Subcutaneous adipose tissue (tissue), 4 donors: ENCODE data around the gene NOX3. TPM values are rescaled to one million over a fixed set of nuclear protein-coding genes. Genes with fewer than 3 reads are reported as not detected.

Experiments used
- total RNA-seq, 4 donors: library from RNA; depleted of rRNA; stranded (reverse); fragments of >200 nt; gene quantifications; one replicate each; pipeline ENCODE4 v1.1.0, GENCODE V29; 2016
- TF ChIP-seq, protein P1 (sequence below): fragments of 450-650 bp; IDR thresholded peaks from one replicate; pipeline ENCODE4 v1.5.1; 2016; ENCODE audit warnings: low read depth, mild to moderate bottlenecking, control low read depth, antibody characterized with exemption, moderate library complexity

Gene NOX3
- total RNA-seq, 4 donors from 2014 or later, result not detected

GRCh38 chr6:155352811-155353210, 102.8 kb downstream of the NOX3 start:
- TF ChIP-seq, protein P1, sequence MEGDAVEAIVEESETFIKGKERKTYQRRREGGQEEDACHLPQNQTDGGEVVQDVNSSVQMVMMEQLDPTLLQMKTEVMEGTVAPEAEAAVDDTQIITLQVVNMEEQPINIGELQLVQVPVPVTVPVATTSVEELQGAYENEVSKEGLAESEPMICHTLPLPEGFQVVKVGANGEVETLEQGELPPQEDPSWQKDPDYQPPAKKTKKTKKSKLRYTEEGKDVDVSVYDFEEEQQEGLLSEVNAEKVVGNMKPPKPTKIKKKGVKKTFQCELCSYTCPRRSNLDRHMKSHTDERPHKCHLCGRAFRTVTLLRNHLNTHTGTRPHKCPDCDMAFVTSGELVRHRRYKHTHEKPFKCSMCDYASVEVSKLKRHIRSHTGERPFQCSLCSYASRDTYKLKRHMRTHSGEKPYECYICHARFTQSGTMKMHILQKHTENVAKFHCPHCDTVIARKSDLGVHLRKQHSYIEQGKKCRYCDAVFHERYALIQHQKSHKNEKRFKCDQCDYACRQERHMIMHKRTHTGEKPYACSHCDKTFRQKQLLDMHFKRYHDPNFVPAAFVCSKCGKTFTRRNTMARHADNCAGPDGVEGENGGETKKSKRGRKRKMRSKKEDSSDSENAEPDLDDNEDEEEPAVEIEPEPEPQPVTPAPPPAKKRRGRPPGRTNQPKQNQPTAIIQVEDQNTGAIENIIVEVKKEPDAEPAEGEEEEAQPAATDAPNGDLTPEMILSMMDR, result no peak

DNA sequence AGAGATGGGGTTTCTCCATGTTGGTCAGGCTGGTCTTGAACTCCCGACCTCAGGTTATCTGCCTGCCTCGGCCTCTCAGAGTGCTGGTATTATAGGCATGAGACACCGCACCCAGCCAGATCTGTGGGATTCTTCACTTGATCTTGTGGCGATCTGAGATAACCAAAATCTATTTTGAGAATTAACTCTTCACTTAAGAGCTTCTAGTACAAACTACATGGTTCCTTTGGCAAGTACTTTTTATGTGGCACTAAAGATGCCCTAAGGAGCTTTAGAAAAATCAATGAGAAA, 103.6 kb downstream of the NOX3 start:
- TF ChIP-seq, protein P1, result no peak

GRCh38 chr6:155351273-155352129, 104.1 kb downstream of the NOX3 start:
- TF ChIP-seq, protein P1, result no peak

DNA sequence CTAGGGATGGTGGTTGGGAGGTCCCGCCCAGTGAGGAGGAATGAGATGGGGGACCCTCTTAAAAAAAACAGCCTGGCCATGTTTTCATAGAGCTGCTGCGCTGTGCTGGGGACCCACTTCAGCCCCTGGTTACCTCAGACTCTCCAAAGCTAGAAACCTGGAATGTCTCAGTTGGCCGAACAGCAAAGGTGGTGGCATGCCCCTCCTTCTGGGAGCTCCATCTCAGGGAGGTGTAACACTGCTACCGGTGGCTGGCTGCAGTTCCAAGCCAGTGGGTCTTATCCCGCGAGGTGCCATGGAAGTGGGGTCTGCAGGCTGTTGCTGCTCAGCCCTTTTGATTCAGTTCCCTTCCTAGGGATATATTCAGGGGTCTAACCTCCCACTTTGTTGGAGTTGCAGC, 105.7 kb downstream of the NOX3 start:
- TF ChIP-seq, protein P1, result no peak

DNA sequence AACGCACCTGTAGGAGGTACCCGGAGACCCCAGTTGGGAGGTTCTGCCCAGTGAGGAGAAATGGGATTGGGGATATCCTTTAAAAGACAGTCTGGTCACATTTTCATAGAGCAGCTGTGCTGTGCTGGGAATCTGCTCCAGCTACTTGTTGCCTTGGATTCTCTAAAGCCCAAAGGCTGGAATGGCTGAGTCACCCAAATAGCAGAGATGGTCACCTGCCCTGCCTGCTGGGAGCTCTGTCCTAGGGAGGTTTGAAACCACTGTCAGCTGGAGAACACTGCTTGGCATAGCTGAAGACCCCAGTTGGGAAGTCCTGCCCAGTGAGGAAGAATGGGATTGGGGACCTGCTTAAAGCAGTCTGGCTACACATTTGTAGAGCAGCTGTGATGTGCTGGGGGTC, 106.5 kb downstream of the NOX3 start:
- TF ChIP-seq, protein P1, result no peak

DNA sequence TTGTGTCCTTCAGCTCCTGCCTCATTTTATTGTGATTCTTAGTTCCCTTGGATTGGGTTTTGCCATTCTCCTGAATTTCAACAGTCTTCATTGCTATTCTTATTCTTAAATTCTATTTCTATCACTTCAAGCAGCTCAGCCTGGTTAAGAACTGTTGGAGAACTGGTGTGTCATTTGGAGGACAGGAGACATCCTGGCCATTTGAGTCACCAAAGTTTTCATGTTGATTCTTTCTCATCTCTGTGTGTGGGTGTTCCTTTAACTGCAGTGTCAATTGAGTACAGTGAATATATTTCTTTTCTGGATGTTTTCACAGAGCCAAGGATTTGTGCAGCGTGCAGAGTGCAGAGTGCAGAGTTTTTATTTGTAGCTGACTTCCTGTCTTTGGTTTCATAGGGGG, 107.8 kb downstream of the NOX3 start:
- TF ChIP-seq, protein P1, result no peak

DNA sequence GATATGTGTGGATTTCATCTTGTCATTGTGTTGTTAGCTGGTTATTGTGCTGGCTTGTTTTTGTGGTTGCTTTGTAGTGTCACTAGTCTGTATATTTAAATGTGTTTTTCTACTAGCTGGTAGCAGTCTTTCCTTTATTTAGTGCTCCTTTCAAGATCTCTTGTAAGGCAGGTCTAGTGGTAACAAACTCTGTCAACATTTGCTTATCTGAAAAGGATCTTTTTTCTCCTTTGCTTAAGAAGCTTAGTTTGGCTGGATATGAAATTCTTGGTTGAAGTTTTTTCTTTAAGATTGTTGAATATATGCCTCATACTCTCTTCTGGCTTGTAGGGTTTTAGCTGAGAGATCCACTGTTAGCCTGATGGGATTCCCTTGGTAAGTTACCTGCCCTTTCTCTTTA, 108.7 kb downstream of the NOX3 start:
- TF ChIP-seq, protein P1, result no peak

Other genes starting within 250 kb of the NOX3 start
- not detected for gene CLDN20, start 191.8 kb downstream of the NOX3 start, total RNA-seq
- 10 to 100 TPM in 2 of 4 donors, 1 to 10 TPM in 2; 8.6 to 12.6 (median 10.6) TPM for gene TFB1M, start 141.4 kb downstream of the NOX3 start, total RNA-seq